ENCODE results near the gene BBLN. TPM values are rescaled to one million over a fixed set of nuclear protein-coding genes. Genes with fewer than 3 reads are reported as not detected.
"Not testable (repeated sequence)": the region's sequence is repeated elsewhere in the genome, so short reads cannot be mapped to it uniquely, and the experiment has no call there.

BBLN gene, protein sequence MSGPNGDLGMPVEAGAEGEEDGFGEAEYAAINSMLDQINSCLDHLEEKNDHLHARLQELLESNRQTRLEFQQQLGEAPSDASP
- 70.9 TPM for total RNA-seq
- 100 to 1,000 TPM; 111 to 176 (median 128) TPM for polyA plus RNA-seq

DNA sequence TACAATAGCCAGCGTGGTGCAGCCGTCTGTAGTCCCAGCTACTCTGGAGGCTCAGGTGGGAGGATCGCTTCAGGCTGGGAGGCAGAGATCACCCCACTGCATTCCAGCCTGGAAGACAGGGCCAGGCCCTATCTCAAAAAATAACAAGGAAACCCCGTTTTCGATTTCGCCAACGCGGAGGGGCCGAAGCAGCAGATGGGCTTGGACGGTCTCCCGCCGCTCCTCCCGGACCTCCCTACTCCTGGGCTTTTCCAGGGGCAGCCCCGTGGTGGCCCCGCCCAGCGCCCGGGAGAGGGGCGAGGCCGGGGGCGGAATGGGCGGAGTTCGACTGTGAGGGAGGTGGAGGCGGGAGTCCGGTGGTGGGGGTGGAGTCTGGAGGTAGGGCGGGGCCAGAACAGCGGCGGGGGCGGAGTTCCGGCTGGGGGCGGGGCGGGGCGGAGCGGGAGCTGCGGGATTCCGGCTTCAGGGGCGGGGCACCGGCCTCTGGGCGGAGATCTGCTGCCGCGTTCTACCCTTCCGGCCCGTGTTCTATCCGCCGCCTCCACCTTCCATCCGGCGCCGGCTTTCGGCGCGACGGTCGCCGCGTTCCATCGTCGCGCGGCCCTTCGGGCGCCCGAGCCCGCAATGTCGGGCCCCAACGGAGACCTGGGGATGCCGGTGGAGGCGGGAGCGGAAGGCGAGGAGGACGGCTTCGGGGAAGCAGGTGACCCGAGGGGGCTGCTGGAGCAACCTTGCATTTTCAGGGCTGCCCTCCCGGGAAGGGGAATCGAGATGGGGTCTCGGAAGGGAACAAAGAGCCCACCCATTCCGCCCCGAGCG, at the start of gene BBLN:
Gene BBLN, plus strand, starts transcription at position 482 of the 819 bp plus-strand sequence. Its CDS starts 143 bp downstream, at position 625.
- H3K4me1 Mint-ChIP-seq = peaks cover 4 to 30% (median 16%) of the 10 kb centered on the region in 4 donors
- peaks cover 0 to 3% (median 0%) of the 10 kb centered on the region in 7 donors for H3K9me3 Mint-ChIP-seq
- H3K27me3 Mint-ChIP-seq = no peaks in the 10 kb centered on the region
- H3K4me3 Mint-ChIP-seq = peak within 1 kb of the TSS; percentile 87 to 96 (median 88)
- H3K4me1 ChIP-seq (ENCODE audit: control insufficient read depth, insufficient read depth, low read length, poor library complexity, severe bottlenecking) = peaks cover 19% of the 10 kb centered on the region
- peak; percentile 86 to 92 (median 91) for DNase-seq
- H3K36me3 Mint-ChIP-seq = peaks cover 11% of the 10 kb centered on the region
- peak within 1 kb of the TSS; percentile 86 to 95 (median 93) for H3K27ac Mint-ChIP-seq
- H3K36me3 ChIP-seq (ENCODE audit: control insufficient read depth, insufficient read depth, low read length) = peaks cover 12% of the 10 kb centered on the region
- H3K27me3 ChIP-seq (ENCODE audit: control insufficient read depth, insufficient read depth, low read length) = no peaks in the 10 kb centered on the region
- H3K4me3 ChIP-seq (ENCODE audit: low read depth, low read length) = peak within 1 kb of the TSS; percentile 78
- ATAC-seq (ENCODE audit: low read depth in 2 of 2) = peak; percentile 85 to 88
- H3K27ac ChIP-seq (ENCODE audit: insufficient read depth, low read length, poor library complexity, severe bottlenecking) = peak within 1 kb of the TSS; percentile 84
- H3K9me3 ChIP-seq (ENCODE audit: control insufficient read depth in 2 of 2, low read length in 2 of 2) = no peaks in the 10 kb centered on the region

DNA sequence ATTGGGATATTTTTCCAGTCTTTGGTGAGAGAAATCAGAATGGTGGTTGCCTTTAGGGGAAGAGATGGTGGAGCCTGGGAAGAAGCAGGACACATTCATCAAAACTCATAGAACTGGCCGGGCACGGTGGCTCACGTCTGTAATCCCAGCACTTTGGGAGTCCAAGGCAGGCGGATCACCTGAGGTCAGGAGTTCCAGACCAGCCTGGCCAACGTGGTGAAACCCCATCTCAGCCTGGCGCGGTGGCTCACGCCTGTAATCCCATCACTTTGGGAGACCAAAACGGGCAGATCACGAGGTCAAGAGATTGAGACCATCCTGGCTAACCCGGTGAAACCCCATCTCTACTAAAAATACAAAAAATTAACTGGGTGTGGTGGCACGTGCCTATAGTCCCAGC, 48.3 kb upstream of the BBLN start:
- not testable (repeated sequence) for H3K9me3 ChIP-seq (ENCODE audit: control insufficient read depth in 2 of 2, low read length in 2 of 2); H3K27me3 Mint-ChIP-seq; H3K27ac ChIP-seq (ENCODE audit: insufficient read depth, low read length, poor library complexity, severe bottlenecking); DNase-seq; H3K27me3 ChIP-seq (ENCODE audit: control insufficient read depth, insufficient read depth, low read length); H3K9me3 Mint-ChIP-seq; H3K27ac Mint-ChIP-seq; H3K4me3 Mint-ChIP-seq; H3K4me3 ChIP-seq (ENCODE audit: low read depth, low read length); H3K4me1 ChIP-seq (ENCODE audit: control insufficient read depth, insufficient read depth, low read length, poor library complexity, severe bottlenecking); ATAC-seq (ENCODE audit: low read depth in 2 of 2)
- Mint-ChIP-seq H3K36me3 (peaks cover 10% of the 10 kb centered on the region), H3K4me1 (peaks cover 0 to 11% (median 4%) of the 10 kb centered on the region in 4 donors)
- H3K36me3 ChIP-seq (ENCODE audit: control insufficient read depth, insufficient read depth, low read length) = peaks cover 24% of the 10 kb centered on the region

DNA sequence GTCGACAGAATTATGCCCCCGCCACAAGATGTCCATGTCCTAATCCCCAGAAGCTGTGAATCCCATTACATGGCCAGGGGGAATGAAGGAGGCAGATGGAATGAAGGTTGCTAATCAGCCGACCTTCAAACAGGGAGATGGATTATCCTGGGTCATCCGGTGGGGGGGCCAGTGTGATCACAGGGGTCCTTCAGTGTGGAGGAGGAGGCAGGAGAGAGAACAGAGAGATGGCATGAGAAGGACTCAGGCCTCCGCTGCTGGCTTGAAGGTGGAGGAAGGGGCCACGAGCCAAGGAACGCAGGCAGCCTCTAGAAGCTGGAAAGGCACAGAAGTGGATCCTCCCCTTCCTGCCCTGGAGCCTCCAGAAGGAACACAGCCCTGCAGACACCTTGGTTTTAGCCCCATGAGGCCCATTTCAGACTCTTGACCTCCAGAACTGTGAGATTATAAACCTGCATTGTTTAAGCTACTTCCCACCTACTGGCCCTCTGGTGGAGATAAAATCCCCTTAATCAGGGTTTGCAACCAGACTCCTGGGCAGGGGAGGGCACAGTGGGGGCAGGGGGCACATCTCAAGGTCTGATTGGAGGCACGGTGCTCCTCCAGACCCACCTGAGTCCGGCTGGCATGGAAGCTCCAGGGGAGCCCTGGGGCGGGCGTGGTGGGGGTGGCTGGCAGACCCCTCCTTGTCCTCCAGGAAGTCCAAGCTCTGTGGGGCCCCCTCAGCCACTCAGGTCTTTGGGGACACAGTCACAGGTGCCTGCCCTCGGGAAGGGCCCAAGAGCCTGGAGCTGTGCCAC, 46.3 kb upstream of the BBLN start:
- ATAC-seq (ENCODE audit: low read depth in 2 of 2) (no peak), DNase-seq (no peak)
- Mint-ChIP-seq H3K4me1 (peaks cover 3 to 17% (median 11%) of the 10 kb centered on the region in 4 donors), H3K4me3 (no peak overlapping the region), H3K27me3 (no peaks in the 10 kb centered on the region), H3K9me3 (no peaks in the 10 kb centered on the region), H3K36me3 (peaks cover 5% of the 10 kb centered on the region), H3K27ac (no peak overlapping the region)
- peaks cover 5% of the 10 kb centered on the region for H3K4me1 ChIP-seq (ENCODE audit: control insufficient read depth, insufficient read depth, low read length, poor library complexity, severe bottlenecking)
- H3K27ac ChIP-seq (ENCODE audit: insufficient read depth, low read length, poor library complexity, severe bottlenecking) = no peak overlapping the region
- no peaks in the 10 kb centered on the region for H3K27me3 ChIP-seq (ENCODE audit: control insufficient read depth, insufficient read depth, low read length)
- peaks cover 5% of the 10 kb centered on the region for H3K36me3 ChIP-seq (ENCODE audit: control insufficient read depth, insufficient read depth, low read length)
- H3K9me3 ChIP-seq (ENCODE audit: control insufficient read depth in 2 of 2, low read length in 2 of 2) = no peaks in the 10 kb centered on the region
- H3K4me3 ChIP-seq (ENCODE audit: low read depth, low read length) = no peak overlapping the region

DNA sequence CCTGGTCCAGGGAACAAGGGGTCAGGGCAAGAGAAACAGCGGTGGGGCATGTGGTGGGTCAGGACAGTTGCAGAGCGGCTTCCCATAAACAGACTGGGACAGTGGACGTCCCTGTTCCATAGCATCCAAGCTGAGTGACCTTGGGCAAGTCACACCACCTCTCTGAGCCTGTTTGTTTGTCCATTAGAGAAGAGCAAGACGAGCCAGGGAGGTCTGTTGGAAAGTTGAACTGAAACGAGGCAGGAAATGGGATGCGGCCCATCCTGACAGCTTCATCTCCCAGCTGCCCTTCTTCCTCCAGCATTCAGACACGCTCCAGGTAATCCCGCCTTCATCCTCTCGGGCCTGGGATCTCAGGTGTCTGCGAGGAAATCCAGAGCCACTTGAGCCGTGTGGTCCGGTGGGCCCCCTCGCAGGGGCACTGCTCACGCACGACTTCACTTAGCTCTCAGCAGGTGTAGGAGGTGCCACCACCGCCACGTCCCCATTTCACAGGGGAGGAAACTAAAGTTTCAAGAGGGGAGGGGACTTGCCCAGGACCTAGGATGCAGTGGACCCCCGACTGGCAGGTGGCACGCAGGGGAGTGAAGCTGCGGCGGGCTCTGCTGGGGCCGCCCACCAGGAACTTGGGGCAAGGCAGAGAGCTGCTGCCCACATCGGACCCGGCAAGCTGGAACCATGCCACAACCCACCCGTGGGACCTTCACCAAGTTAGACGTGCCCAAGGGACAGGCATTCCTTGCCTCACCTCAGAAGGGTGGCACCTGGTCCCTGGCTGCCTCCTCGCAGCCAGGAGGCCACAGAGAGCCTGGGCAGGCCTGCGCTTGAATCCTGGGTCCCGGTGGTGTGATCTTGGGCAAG, 45.5 kb upstream of the BBLN start:
- no peak for DNase-seq
- Mint-ChIP-seq H3K27me3 (no peaks in the 10 kb centered on the region), H3K36me3 (peaks cover 5% of the 10 kb centered on the region), H3K9me3 (no peaks in the 10 kb centered on the region), H3K27ac (no peak overlapping the region), H3K4me3 (no peak overlapping the region), H3K4me1 (peaks cover 3 to 15% (median 10%) of the 10 kb centered on the region in 4 donors)
- Histone ChIP-seq H3K36me3 (ENCODE audit: control insufficient read depth, insufficient read depth, low read length) (peaks cover 5% of the 10 kb centered on the region), H3K4me3 (ENCODE audit: low read depth, low read length) (no peak overlapping the region), H3K27me3 (ENCODE audit: control insufficient read depth, insufficient read depth, low read length) (no peaks in the 10 kb centered on the region), H3K4me1 (ENCODE audit: control insufficient read depth, insufficient read depth, low read length, poor library complexity, severe bottlenecking) (peaks cover 5% of the 10 kb centered on the region), H3K27ac (ENCODE audit: insufficient read depth, low read length, poor library complexity, severe bottlenecking) (no peak overlapping the region), H3K9me3 (ENCODE audit: control insufficient read depth in 2 of 2, low read length in 2 of 2) (no peaks in the 10 kb centered on the region)
- no peak for ATAC-seq (ENCODE audit: low read depth in 2 of 2)

DNA sequence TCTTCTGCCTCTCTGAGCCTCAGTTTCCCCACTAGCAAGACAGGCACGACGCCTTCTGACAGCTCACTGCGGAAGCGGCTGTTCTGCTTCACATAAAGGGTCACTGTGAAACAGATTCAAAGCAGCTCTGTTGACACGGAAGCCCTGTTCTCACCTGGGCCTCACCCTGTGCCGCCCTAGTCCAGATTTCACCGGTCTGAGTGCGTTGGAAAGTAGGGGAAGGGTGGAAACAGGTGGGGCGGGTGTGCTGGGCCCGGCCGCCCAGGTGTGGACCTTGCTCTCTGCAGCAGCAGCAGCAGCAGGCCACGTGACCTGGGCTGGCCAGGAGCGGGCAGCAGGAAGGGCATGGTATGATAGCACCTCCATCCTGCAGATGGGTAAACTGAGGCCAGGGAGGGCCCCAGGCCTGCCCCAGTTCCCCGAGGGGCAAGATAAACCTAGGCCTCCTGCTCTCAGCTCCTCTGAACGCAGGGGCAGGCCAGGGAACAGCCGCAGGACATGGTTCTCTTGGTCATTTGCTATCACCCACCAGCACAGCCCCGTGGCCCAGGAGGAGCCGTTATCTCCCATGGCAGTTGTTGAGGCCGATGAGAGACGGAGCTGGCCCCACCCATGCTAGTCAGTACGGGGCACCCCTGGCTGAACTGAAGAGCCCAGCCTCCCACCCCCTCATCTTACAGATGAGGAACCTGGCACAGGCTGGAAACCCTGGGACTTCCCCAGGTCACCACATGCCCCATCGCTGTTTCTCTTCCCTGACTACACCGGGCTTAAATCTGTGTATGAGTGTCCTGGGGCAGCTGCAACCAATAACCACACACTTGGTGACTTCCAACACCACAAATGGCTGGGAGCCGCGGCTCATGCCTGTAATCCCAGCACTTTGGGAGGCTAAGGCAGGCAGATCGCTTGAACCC, 44.6 kb upstream of the BBLN start:
- DNase-seq = no peak

DNA sequence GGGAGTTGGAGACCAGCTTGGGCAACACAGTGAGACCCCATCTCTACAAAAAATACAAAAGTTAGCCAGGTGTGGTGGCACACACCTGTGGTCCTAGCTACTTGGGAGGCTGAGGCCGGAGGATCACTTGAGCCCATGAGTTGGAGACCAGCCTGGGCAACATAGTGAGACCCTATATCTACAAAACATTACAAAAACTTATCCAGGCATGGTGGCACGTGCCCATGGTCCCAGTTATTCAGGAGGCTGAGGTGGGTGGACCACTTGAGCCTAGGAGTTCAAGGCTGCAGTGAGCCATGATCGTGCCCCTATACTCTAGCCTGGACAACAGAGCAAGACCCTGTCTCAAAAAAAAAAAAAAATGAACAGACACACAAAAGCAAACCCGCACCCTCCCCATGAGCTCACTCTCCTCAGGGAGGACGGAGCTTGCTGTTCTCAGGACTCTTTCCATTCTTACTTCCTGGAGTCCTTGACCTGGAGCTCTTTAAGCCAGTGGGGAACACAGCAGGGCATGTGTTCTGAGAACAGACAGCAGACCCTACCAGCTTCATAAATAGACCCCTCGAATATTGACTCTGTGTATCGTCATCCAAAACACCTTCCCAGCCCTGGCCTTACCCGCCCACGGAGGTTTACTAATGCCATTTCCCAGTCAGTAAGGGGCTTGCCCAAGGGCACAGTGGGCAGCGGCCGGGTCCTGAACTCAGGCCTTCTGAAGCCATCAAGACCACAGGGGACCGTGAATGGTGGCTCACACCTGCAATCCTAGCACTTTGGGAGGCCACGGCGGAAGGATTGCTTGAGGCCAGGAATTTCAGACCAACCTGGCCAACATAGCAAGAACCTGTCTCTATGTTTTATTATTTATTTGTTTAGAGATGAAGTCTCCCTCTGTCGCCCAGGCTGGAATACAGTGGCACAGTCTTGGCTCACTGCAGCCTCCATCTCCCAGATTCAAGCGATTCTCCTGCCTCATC, 43.7 kb upstream of the BBLN start:
- no peak for ATAC-seq (ENCODE audit: low read depth in 2 of 2)
- Histone ChIP-seq H3K9me3 (ENCODE audit: control insufficient read depth in 2 of 2, low read length in 2 of 2) (no peaks in the 10 kb centered on the region), H3K4me1 (ENCODE audit: control insufficient read depth, insufficient read depth, low read length, poor library complexity, severe bottlenecking) (peaks cover 5% of the 10 kb centered on the region), H3K27me3 (ENCODE audit: control insufficient read depth, insufficient read depth, low read length) (no peaks in the 10 kb centered on the region), H3K4me3 (ENCODE audit: low read depth, low read length) (no peak overlapping the region), H3K36me3 (ENCODE audit: control insufficient read depth, insufficient read depth, low read length) (peaks cover 12% of the 10 kb centered on the region), H3K27ac (ENCODE audit: insufficient read depth, low read length, poor library complexity, severe bottlenecking) (no peak overlapping the region)
- peak overlapping the region in 1 of 4 donors; percentile 21 for H3K4me3 Mint-ChIP-seq
- no peak overlapping the region for H3K27ac Mint-ChIP-seq
- no peaks in the 10 kb centered on the region for H3K9me3 Mint-ChIP-seq
- DNase-seq = no peak
- no peaks in the 10 kb centered on the region for H3K27me3 Mint-ChIP-seq
- H3K36me3 Mint-ChIP-seq = peaks cover 5% of the 10 kb centered on the region
- peaks cover 0 to 12% (median 8%) of the 10 kb centered on the region in 4 donors for H3K4me1 Mint-ChIP-seq

More for the DNA sequence above, 44.6 kb upstream of the BBLN start:
- Mint-ChIP-seq H3K4me1 (peaks cover 0 to 12% (median 8%) of the 10 kb centered on the region in 4 donors), H3K9me3 (no peaks in the 10 kb centered on the region), H3K4me3 (peak overlapping the region in 1 of 4 donors; percentile 4), H3K27me3 (no peaks in the 10 kb centered on the region), H3K36me3 (peaks cover 5% of the 10 kb centered on the region), H3K27ac (no peak overlapping the region)
- Histone ChIP-seq H3K27ac (ENCODE audit: insufficient read depth, low read length, poor library complexity, severe bottlenecking) (no peak overlapping the region), H3K36me3 (ENCODE audit: control insufficient read depth, insufficient read depth, low read length) (peaks cover 7% of the 10 kb centered on the region), H3K4me1 (ENCODE audit: control insufficient read depth, insufficient read depth, low read length, poor library complexity, severe bottlenecking) (peaks cover 5% of the 10 kb centered on the region), H3K9me3 (ENCODE audit: control insufficient read depth in 2 of 2, low read length in 2 of 2) (no peaks in the 10 kb centered on the region), H3K27me3 (ENCODE audit: control insufficient read depth, insufficient read depth, low read length) (no peaks in the 10 kb centered on the region), H3K4me3 (ENCODE audit: low read depth, low read length) (no peak overlapping the region)
- ATAC-seq (ENCODE audit: low read depth in 2 of 2) = peak; percentile 22 to 27
